DMS53 treated with DMSO at 0.1 percent for 48 hours (cell line): Measurements from ENCODE around the gene SCUBE1.

Source experiments
- DNase-seq: peaks from one replicate; lab custom pipeline; 2025; ENCODE audit not compliant: unreplicated experiment; lab: John Stamatoyannopoulos, UW

SCUBE1 gene

DNA sequence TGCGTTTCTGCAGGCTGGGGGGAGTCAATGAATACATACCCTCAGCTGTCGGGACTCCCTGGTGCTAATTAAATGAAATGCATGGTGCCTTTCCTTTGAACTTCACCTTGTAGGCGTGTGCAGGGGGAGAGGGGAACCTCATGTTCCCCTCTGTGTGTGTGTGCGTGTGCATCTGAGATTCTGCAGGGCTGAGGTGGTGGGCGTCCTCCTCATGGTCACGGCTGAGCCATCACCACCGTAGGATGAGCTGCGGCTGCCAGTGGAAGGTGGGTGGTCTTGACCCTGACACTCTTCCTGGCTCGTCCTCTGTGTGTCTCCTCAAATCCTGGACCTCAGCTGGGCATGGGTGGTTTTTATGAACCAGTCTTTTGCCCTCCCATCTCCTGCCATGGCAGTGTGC lies 103.2 kb downstream of the SCUBE1 start:
- DNase-seq, result no peak

DNA sequence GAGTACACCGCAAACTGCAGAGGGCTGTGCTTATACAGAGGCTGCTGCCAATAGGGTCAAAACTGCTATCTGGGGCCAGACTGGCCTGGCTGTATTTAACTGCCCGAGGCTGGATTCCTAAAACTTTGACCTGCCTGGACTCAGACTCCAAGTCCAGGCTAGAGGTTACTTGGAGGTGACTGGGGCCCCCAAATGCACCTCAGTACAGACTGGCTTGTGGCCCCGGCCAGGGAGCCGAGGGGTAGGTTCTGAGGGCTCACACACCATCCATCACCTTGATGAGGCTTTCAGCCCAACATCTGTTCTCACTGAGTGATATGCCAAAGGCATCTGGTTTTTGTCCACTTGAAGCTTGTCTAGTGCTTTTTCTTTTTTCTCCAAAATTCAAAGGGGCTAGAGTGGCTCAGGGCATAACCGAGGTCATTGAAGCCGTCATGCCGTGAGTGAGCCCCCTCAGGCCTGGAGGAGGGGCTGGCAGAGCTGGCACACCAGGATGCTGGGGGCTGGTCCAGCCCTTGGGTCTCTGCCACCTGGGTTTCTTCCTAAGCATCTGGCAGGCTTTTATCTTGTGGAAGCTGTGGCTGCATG lies 103.9 kb downstream of the SCUBE1 start:
- no peak for DNase-seq

DNA sequence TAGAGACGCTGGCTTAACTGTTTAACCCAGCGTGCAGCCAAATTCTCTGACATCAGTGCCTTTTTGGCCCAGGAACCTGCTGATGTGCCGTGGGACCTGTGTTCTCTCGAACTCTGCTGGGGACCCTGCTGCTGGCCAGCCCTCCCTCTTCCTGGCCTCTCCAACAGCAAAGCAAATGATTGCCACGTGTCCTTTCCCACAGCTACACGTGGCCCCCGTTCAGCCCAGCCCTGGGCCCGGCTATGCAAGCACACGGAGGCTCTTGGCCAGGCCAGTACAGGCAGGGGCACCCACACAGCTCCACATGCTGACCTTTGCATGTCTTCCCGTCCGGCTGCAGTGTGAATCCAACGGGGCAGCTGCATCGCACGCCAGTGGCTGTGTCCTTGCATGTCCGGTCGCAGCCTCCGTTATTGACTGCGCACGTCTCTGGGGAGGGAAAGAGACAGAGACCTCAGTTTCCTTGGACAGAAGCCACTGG lies 104.6 kb downstream of the SCUBE1 start:
- DNase-seq, result no peak

DNA sequence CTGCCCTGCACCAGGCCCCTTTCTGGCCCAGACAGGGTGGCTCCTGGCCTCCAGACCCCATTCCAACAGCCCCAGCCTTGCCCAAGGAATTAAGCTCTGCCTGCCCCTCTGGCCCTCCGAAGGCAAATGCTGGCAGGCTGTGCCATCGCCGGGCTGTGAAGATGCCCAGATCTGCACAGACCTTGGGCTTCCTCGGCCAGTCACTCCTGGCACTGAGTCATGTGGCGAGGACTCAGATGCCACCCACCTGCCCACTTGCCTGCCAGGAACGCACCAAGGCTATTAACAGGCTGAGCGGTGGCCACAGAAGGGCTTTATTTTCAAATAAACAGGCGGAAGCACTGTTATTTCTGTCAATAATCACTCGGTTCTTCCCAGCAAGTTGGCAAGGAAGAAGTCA lies 105.9 kb downstream of the SCUBE1 start:
- DNase-seq, result no peak

DNA sequence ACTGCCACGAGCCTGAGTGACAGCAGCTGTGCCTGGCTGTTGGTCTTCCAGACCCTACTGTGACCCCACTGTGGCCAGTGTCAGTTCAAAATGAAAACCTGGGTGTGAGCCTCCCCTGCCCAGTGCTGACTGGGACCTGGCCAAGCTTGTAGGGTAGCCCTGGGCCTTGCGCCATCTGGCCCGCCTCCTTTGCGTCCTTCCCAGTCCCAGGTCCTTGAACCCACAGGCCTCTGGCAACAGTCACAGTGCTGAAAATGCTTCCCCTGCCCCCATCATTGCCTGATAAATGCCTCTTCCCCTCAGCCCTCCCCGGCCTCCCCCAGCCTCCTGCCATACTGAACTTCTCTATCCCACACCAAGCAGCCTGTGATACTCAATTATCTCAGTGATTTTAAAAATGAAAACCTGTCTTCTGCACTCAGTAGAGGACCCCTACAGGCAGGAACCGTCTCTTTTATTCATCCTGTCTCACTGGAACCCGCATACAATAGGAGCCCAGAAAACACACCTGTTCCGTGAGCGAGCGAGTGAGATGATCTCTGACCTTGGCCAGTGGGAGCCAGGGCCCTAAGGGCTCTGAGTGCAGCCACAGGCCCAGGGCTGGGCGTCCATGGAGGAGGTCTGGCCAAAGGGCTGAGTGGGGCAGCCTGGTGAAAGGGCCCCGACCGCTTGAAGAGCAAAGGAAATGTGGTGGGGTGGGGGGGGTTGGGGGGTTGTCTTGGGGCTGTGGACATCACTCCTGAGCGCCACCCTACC lies 106.6 kb downstream of the SCUBE1 start:
- DNase-seq, result no peak

DNA sequence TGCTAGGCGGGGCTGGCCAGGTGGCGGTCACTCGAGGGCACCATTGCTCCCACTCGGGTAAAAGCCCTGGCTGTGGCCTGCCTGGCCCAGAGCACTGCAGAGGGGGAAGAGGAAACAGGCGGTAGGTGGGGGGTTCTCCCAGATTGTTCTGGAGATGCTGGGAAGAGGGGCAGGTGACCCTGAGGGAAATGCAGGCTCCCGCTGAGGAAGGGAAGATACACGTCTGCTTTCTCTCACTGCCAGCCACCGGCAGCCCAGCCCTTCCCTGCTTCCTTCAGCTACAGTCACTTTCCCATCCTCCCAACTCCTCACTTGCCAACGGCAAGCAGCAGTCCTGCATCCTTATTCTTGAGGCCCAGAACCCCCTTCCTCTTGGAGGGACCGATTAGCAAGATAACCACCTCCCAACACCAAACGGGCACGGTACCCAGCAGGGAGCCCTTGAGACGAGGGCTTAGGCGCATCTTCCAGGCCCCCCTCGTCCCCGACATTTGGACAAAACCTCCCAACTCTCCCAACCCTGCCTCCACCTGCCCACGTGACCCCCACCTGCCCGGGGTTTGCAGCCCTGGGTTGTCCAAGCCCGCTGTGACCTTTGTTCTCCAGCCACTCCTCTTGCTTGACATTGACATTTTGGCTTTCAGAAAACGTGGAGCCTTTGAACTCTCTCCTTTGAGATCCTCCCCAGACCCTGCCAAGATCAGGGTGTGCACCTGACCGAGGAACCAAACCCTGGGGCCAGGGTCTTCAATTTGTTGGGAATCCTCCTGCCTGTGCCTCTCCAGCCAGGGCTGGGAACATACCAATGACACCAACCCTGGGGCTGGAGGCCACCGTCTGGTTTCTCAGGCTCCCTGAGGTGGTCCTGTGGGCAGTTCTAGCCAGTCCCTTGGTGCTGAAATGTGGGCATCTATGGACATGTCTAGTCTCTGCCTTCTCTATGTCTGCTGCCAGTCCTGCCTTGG lies 107.4 kb downstream of the SCUBE1 start:
- DNase-seq, result no peak

DNA sequence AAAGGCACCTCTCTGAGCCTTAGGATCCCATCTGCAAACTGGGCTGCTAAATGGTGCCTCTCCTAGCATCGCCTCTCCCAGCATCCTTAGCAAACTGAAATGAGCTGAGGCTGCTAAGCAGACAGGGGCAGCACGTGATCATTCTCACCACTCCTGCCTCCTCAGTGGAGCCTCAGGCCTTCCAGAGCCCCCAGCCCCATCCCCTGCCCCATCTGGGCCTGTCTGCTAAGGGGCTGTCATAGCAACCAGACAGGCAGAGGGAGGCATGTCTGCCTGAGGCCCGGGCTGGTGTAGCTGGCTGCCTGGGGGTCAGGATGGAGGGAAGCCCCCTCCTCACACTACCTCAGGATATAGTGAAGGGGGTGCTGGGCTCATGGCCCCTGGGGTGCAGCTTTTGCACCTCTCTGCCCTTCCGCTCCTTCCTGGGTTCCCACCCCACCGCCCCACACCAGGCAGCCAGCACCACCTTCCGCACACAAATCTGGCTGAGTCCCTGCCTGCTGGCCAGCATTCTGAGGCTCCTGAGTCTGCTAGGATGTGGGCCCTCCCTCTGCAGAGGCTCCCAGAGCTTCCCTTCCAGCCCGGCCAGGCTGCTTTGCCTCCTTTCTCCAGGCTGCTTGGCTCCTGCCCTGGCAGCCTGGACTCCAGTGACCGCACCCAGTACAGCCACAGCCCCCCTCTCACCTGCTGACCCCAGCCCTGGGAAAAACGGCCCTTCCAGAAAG lies 108.7 kb downstream of the SCUBE1 start:
- DNase-seq, result no peak

DNA sequence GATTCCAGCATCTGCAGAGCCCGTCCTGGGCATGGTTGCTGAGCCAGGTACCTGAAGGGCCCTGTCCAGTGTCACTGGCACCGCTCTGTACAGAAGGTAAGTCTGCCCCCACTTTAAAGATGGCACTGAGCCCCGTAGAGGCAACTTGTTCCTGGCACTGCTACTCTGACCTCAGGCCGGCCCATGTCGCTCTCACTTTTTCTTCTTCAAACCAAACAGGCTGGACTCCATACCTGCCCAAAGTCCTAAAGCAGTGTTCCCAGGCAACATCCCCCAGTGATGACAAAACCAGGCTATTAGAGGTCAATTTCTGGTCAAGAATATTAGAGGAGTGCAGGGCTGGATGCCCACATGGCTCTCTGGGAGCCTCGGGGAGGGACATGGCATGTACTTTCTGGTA lies 109.6 kb downstream of the SCUBE1 start:
- DNase-seq, result no peak

DNA sequence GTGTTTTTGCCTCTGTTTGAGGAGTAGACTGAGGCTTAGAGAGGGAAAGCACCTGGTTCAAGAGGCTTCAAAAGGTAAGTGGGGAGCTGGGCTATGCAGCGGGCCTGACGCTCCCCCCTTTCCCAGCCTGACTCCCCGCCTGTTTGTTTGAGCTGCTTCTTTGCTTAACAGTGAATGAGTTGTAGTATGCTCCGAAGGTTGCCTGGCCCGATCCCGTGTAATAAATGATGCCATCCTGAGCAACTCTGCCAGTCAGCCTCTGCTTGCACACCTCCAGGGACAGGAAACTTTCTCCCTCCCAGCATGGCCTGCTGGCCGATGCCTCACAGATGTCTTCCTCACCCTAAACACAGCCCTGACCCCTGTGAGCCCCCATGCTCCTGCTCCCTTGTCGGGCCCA lies 110.7 kb downstream of the SCUBE1 start:
- no peak for DNase-seq

DNA sequence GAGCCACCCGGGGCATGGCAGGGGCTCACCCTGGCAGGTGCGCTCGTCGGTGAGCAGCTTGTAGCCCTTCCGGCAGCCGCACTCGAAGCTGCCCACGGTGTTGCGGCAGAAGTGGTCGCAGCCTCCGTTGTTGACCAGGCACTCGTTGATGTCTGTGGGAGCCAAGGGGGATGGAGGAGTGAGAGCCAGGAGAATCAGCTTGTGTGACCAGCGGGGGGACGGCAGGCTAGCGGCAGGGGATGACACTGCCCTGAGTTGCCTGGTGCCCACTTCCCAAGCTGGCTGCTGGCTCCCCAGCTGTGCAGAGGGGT lies 111.5 kb downstream of the SCUBE1 start:
- DNase-seq, result no peak

DNA sequence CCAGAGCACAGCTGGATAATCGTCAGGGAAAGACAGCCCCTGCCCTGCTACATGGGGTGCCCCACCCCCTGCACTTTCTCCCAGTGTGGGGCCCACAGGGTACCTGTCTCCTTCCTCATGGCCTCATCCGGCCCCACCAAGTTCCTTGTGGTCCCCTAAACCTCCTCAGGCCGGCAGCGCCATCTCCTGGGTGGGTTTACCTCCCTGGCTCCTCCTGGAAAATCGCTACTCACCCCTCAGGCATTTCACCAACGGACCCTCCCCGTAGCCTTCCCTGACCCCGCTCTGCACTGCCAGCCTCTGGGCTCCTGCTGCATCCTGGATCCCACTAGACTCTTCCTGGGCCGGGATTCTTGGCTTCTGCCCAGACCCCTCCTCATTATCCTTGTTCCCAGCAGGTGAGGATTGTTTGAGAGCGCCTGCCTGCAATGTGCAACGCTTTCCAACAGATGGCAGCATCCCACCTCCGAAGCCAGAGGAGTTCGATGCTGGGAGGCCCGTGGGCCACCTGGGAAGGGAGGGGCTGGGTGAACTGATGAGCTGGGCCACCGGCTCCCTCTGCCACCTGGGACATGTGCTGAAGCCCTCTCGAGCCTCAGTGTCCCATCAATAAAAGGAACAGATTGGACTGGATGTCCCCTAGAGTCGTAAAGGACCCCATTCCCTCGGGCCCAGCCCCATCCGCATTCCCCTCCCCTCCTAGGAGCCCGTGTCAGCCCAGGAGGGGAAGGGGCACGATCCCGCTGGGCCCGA lies 112.0 kb downstream of the SCUBE1 start:
- DNase-seq, result peak; percentile 22

DNA sequence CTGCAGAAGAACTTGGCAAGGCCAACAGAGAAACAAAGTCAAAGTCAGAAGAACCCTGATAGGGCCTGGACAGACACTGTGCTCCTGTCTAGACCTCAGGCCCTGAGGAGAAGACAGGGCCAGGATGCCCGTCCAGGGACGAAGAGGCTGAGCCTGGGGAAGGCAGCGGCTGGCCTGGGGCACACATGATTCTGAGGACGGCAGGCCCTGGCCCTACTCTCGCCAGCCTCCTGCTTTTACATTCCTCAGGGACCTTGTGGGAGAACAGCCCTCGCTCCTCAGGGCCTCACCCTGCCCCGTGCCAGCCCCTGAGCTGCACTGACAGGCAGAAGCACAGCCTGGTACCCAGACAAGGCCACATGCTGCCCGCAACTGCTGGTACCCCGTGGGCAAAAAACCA lies 112.6 kb downstream of the SCUBE1 start:
- DNase-seq, result no peak

DNA sequence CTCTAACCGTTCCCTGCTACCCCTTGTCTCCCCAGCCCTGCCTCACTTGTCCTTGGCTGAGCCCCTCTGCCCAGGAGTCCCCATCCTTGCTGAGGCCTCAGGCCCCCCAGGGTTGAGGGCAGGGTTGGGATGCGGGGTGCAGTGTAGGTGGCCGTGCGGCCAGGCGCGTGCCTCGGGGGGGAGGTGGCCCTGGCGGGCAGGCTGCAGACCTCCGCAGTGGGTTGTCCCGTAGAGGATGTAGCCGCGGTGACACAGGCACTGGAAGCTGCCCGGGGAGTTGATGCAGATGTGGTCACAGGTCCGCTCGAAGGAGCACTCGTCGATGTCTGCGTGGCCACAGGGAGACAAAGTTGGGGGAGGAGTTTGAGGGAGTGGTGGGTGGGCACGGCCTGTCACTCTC lies 114.3 kb downstream of the SCUBE1 start:
- no peak for DNase-seq

DNA sequence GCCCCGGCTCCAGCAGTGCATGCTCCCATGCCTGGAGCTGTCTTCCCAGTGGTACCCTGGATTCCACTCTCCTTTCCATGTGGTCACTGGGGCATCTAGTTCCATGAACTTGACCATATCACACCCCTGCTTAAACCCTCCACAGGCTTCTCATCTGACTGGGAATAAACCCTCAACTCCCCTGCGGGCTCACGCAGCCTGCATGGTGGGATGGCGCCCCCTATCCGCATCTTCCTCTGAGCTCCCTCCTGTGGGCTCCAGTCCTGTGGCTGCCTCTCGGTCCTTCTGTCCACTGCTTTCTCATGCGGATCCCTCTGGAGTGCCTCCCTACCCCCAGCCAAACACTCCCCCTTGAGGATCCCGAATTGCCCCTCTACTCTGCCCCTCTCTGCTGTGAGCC lies 114.8 kb downstream of the SCUBE1 start:
- DNase-seq, result peak; percentile 2

DNA sequence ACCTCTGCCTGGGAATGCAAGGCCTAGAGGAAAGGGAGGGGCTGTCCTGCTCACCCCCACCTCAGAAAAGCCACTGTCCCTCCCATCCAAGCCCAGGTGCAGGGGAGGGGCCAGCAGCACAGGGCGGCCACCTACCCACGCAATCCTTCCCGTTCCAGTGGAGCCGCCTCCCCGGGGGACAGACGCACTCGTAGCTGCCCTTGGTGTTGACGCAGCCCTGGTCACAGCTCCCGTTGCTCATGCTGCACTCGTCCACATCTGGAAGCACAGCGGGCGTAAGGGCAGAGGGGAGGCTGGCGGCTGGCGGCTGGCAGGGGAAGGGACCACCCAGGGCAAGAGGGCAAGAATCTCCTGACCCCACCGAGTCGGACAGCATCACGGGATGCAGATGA lies 115.9 kb downstream of the SCUBE1 start:
- DNase-seq, result peak; percentile 24

DNA sequence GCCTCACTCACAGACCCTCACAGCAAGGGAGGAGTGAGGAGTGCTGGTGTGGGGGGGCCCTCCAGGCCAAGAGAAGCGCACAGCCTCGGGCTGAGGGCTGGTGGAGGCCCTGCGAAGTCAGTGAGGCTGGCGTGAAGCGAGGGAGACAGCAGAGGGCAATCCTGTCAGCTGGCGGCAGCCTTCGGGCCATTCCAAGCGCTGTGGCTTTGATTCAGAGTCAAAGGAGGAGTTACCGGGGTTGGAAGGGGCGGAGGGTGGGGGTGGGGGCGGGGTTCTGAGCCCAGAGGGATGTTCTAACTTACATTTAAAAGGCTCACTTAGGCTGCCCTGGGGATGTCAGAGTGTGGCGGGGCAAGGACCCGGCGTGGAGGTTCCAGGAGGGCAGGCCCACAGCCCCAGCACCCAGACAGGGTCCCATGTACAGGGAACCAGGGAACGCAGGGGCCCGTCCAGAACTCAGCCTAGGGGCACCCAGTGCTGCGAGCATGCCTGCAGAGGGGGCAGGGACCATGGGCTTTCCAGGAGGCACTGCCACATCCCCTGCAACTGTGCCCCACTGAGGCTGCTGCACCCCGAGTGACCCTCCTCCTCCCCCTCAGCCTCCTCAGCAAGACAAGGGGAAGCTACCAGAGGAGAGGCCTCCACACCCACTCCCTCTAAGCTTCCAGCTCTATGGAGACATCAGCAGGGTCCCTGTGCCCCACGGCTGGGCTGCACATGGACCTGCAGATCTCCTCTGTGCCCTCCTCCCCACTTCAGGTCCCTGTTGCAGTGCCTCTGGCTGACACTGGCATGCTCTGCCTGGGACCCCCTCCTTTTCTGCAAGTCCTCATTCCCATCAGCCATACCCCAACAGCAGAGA lies 116.6 kb downstream of the SCUBE1 start:
- DNase-seq, result no peak

DNA sequence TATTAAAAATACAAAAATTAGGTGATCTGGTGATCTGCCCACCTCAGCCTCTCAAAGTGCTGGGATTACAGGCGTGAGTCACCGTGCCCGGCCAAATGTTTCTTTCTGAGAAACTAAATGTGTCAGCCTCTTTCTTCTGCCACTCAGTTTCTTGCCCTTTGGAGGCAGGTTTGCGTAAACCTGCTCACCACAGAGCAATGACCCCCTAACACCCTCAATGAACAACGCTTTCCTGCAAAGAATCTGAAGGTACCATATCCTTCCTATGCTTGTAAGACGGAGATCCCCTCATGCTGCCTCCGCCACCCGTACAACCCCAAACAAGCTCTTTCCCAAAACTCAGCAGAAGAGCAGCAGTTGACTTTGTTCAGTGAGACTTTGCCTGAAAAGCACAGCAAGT lies 117.6 kb downstream of the SCUBE1 start:
- no peak for DNase-seq

DNA sequence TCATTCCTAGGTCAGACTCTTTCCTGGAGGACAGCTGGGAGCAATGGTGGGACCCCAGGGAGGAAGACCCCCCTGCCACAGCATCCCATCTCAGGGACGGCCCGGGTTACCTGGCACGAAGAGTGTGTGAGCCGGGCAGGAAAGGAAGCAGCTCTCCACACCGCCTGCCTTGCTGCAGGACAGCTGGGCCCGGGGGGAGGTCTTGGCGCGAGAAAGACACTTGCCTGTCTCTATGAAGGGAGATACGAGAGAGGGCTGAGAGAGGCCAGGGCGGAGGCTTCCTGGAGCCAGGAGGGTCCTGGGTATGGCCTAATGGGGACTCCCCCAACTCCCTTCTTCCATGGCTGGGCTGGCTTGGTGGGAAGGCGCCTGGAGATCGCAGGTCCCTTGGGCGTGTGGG lies 120.2 kb downstream of the SCUBE1 start:
- no peak for DNase-seq

DNA sequence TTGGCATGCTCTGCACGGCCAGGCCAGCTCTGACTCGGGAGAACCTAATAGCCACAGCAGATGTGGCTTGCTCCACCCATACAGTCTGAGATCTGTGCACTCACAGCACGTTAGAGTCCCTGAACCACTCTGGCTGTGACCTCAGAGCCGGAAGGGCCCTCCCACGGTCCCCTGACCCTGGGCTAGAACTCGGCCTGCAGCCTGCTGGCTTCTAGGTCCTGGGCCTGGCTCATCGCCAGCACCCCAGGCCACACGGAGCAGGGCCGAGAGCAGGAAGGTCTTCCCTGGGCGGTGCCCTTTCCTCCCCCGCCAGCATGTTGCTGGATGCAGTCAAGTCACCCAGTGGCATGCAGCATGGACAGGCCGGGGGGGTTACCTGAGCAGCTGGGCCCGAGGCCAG lies 120.9 kb downstream of the SCUBE1 start:
- DNase-seq, result no peak
